K562 (cell line): Measurements from ENCODE around the gene PSMD10. TPM values are rescaled to one million over a fixed set of nuclear protein-coding genes. Genes with fewer than 3 reads are reported as not detected.

Experiments
- ATAC-seq: fragments of 200-7000 bp; cut with Tn5 transposase; 3 replicates; pipeline ENCODE4 v1.9.1; 2020; ENCODE audit warnings: moderate library complexity
- BruUV-seq: library from RNA; stranded (reverse); fragments of 400-500 nt; replicated peaks from 2 replicates; lab custom pipeline; 2021; lab: Mats Ljungman, UMichigan
- CTCF ChIA-PET: fragments of 300-600 bp; formaldehyde crosslinking; extraction: SDS; loops from one replicate; lab custom pipeline; 2021; ENCODE audit warnings: low intra/inter-chr PET ratio; lab: Yijun Ruan, JAX
- POLR2A ChIA-PET: fragments of 300-600, 350-650 bp; sonication (Branson Sonifier 250); formaldehyde crosslinking; extraction: SDS; loops from one replicate; lab custom pipeline; 2021; ENCODE audit warnings: antibody characterized with exemption, inconsistent platforms; lab: Yijun Ruan, JAX
- DNase-seq, 4 experiments: peaks; one replicate each; pipeline versions ENCODE4 v3.0.0 to v3.0.0-alpha.2; 2011 to 2018; ENCODE audit warnings: low spot score in 3 of 4, mixed read lengths in 3 of 4; ENCODE audit errors: extremely low read depth in 1 of 4
- FAIRE-seq: peaks from 2 replicates; lab custom pipeline; 2011; peaks lifted over from hg19 to GRCh38; lab: Jason Lieb, UNC
- H2AFZ ChIP-seq: 2 replicates; pipeline ENCODE4 v1.6.0; 2011; ENCODE audit warnings: low read depth, low read length, control low read depth, inconsistent platforms
- H3K27ac ChIP-seq: fragments of 200-600 bp; 3 replicates; pipeline ENCODE4 v1.8.0; 2011; ENCODE audit warnings: low read depth, mild to moderate bottlenecking, control low read depth, inconsistent platforms, low read length, moderate library complexity, mixed read lengths; ENCODE audit errors: extremely low read depth
- H3K27me3 ChIP-seq, 2 experiments: fragments of 300-600 bp in 1 of 2; 2 replicates in 1 of 2; 3 replicates in 1 of 2; pipeline versions ENCODE4 v1.6.0 to v1.8.0; 2011; ENCODE audit warnings: inconsistent platforms in 2 of 2, low read length in 2 of 2, mild to moderate bottlenecking in 1 of 2, mixed read lengths in 1 of 2, moderate library complexity in 1 of 2; ENCODE audit not compliant: control insufficient read depth in 2 of 2, insufficient read depth in 2 of 2
- H3K36me3 ChIP-seq: fragments of 300-600 bp; 3 replicates; pipeline ENCODE4 v1.8.0; 2011; ENCODE audit warnings: mild to moderate bottlenecking, low read length, inconsistent platforms; ENCODE audit not compliant: control insufficient read depth, insufficient read depth
- H3K4me1 ChIP-seq, 2 experiments: fragments of 200-600 bp in 1 of 2; replicated peaks in 1 of 2; 2 replicates in 1 of 2; 3 replicates in 1 of 2; pipeline versions ENCODE4 v1.5.1 to v1.8.0; 2011; ENCODE audit warnings: inconsistent platforms in 2 of 2, low read length in 2 of 2, mild to moderate bottlenecking in 1 of 2, mixed read lengths in 1 of 2, moderate library complexity in 1 of 2; ENCODE audit not compliant: control insufficient read depth in 2 of 2, insufficient read depth in 2 of 2
- H3K4me2 ChIP-seq: 2 replicates; pipeline ENCODE4 v1.6.1; 2011; ENCODE audit warnings: low read length, control low read depth, inconsistent platforms, mixed read lengths; ENCODE audit not compliant: insufficient read depth
- H3K4me3 ChIP-seq: fragments of 200-600 bp; sonication (generic), shearing (Covaris generic); 2 replicates; pipeline ENCODE4 v1.5.1; 2016; ENCODE audit warnings: control low read depth, inconsistent platforms
- H3K79me2 ChIP-seq: fragments of 200-600 bp; 3 replicates; pipeline ENCODE4 v1.8.0; 2011; ENCODE audit warnings: low read length, inconsistent platforms; ENCODE audit not compliant: control insufficient read depth, insufficient read depth
- H3K9ac ChIP-seq, 2 experiments: 2 replicates each; pipeline versions ENCODE4 v1.6.0 to v1.6.1; 2011; ENCODE audit warnings: low read depth in 2 of 2, low read length in 2 of 2, control low read depth in 1 of 2, inconsistent platforms in 1 of 2, mild to moderate bottlenecking in 1 of 2, mixed read lengths in 1 of 2; ENCODE audit not compliant: insufficient read depth in 1 of 2
- H3K9me1 ChIP-seq: one replicate; pipeline ENCODE4 v1.6.0; 2011; ENCODE audit warnings: inconsistent platforms, mild to moderate bottlenecking, low read length, moderate library complexity; ENCODE audit not compliant: control insufficient read depth, insufficient read depth
- H3K9me3 ChIP-seq: replicated peaks from 2 replicates; pipeline ENCODE4 v1.5.1; 2011; ENCODE audit warnings: low read depth, low read length, inconsistent platforms; ENCODE audit not compliant: control insufficient read depth, insufficient read depth
- H4K20me1 ChIP-seq: replicated peaks from 2 replicates; pipeline ENCODE4 v1.6.1; 2011; ENCODE audit warnings: low read length, inconsistent platforms, mixed read lengths; ENCODE audit not compliant: control insufficient read depth, insufficient read depth
- CEBPB ChIP-seq: fragments of 450-650 bp; IDR thresholded peaks from 2 replicates; pipeline ENCODE4 v1.6.1; 2016; ENCODE audit warnings: missing genetic modification characterization, missing compliant biosample characterization
- CHD1 ChIP-seq: fragments of 200-600 bp; sonication (generic); IDR thresholded peaks from one replicate; pipeline ENCODE4 v1.6.1; 2012; ENCODE audit warnings: mild to moderate bottlenecking, moderate library complexity, low read length, inconsistent platforms
- CHD2 ChIP-seq: IDR thresholded peaks from 2 replicates; pipeline ENCODE4 v1.6.1; 2011; ENCODE audit warnings: low read depth, low read length
- EWSR1 ChIP-seq: fragments of 450-650 bp; IDR thresholded peaks from 2 replicates; pipeline ENCODE4 v1.6.1; 2018; ENCODE audit warnings: borderline replicate concordance, mild to moderate bottlenecking, low read depth, moderate library complexity; ENCODE audit not compliant: partially characterized antibody
- GABPB1 ChIP-seq: sonication (generic); formaldehyde crosslinking; IDR thresholded peaks from 2 replicates; pipeline ENCODE4 v1.8.0; 2022; ENCODE audit warnings: mild to moderate bottlenecking, missing genetic modification reagents
- MTA2 ChIP-seq: fragments of 450-650 bp; IDR thresholded peaks from 2 replicates; pipeline ENCODE4 v1.6.1; 2016; ENCODE audit warnings: low read depth
- NCOA1 ChIP-seq: fragments of 450-650 bp; IDR thresholded peaks from 2 replicates; pipeline ENCODE4 v1.6.1; 2016; ENCODE audit warnings: low read depth
- PPARD ChIP-seq: fragments of 250-450 bp; sonication (Bioruptor Pico); IDR thresholded peaks from 2 replicates; pipeline ENCODE4 v1.8.0; 2022; ENCODE audit warnings: inconsistent platforms, mild to moderate bottlenecking, moderate library complexity
- PYGO2 ChIP-seq: fragments of 450-650 bp; IDR thresholded peaks from 2 replicates; pipeline ENCODE4 v1.6.1; 2016; ENCODE audit warnings: mild to moderate bottlenecking, missing genetic modification characterization, moderate library complexity, missing compliant biosample characterization
- SMARCA4 ChIP-seq: fragments of 450-650 bp; IDR thresholded peaks from 2 replicates; pipeline ENCODE4 v1.6.1; 2016
- TBL1XR1 ChIP-seq, 2 experiments: IDR thresholded peaks; 2 replicates each; pipeline ENCODE4 v1.6.1; 2012; ENCODE audit warnings: improper control_type of control experiment in 2 of 2, low read length in 2 of 2, mild to moderate bottlenecking in 1 of 2
- TOE1 ChIP-seq, 2 experiments: fragments of 450-650 bp in 1 of 2; sonication (generic) in 1 of 2; formaldehyde crosslinking in 1 of 2; IDR thresholded peaks; 2 replicates each; pipeline versions ENCODE4 v1.7.1 to v1.8.0; 2016 to 2022; ENCODE audit warnings: borderline replicate concordance in 2 of 2, mild to moderate bottlenecking in 2 of 2, antibody characterized with exemption in 1 of 2, inconsistent platforms in 1 of 2, low read depth in 1 of 2, missing genetic modification reagents in 1 of 2, moderate library complexity in 1 of 2
- ZNF212 ChIP-seq: fragments of 450-650 bp; formaldehyde crosslinking; IDR thresholded peaks from 2 replicates; pipeline ENCODE4 v1.4.0; 2020; ENCODE audit warnings: mild to moderate bottlenecking
- ZNF766 ChIP-seq: fragments of 200-800 bp; sonication (Bioruptor generic); conservative IDR thresholded peaks from 2 replicates; pipeline ENCODE4 v1.6.1; 2016; ENCODE audit warnings: missing genetic modification characterization, missing compliant biosample characterization
- WGBS: fragments of 100-300 bp; shearing (Covaris generic); methylation state at CpG from one replicate; pipeline ENCODE4 v1.1.6; 2016; ENCODE audit warnings: low coverage, mixed read lengths; ENCODE audit not compliant: insufficient coverage; ENCODE audit errors: missing lambda C conversion rate; 5-methylcytosine and 5-hydroxymethylcytosine counted together
- in situ Hi-C: fragments of 300-500 bp; cut with MboI; formaldehyde crosslinking; loops from 4 replicates; pipeline ENCODE4 v1.15.0; 2018; ENCODE audit warnings: inconsistent platforms, mixed read lengths
- intact Hi-C: fragments of 100-400 bp; cut with micrococcal nuclease; formaldehyde crosslinking; loops from 2 replicates; pipeline ENCODE4 v1.14.2; 2022
- polyA plus RNA-seq, 8 experiments: library from polyadenylated mRNA; depleted of rRNA in 4 of 8; stranded (reverse) in 5 of 8; unstranded in 3 of 8; fragments of >200 nt; fragmentation: Nextera tagmentation in 2 of 8; fragmentation: Illumina TruSeq in 1 of 8; extraction: Ambion mirVana in 2 of 8; extraction: Trizol in 1 of 8; gene quantifications; 2 replicates each; pipeline versions ENCODE4 v1.2.1 to v1.2.3, GENCODE V29; 2011 to 2014; ENCODE audit warnings: inconsistent platforms in 1 of 8, missing spikeins in 1 of 8
- total RNA-seq, 7 experiments: library from RNA; depleted of rRNA in 6 of 7; stranded (reverse); fragments of >200 nt in 6 of 7; fragmentation: Illumina TruSeq in 2 of 7; extraction: Trizol in 2 of 7; gene quantifications; 2 replicates each; pipeline versions ENCODE4 v1.2.1 to v1.2.3, GENCODE V29; 2011 to 2021; ENCODE audit warnings: low replicate concordance in 1 of 7
- TF ChIP-seq, protein P1 (sequence below): fragments of 450-650 bp; IDR thresholded peaks from 2 replicates; pipeline ENCODE4 v1.6.1; 2016; ENCODE audit warnings: low read depth, mild to moderate bottlenecking, moderate library complexity
- TF ChIP-seq, protein P2 (sequence below): fragments of 450-650 bp; formaldehyde crosslinking; IDR thresholded peaks from 2 replicates; pipeline ENCODE4 v1.4.0; 2022; ENCODE audit warnings: mild to moderate bottlenecking, moderate library complexity
- TF ChIP-seq, protein P3 (sequence below): IDR thresholded peaks from 2 replicates; pipeline ENCODE4 v1.6.1; 2012; ENCODE audit warnings: low read depth, low read length, improper control_type of control experiment, borderline replicate concordance

Gene PSMD10
- total and polyA plus RNA-seq, 9 of the 15 experiments (the other 6 are each of a cell fraction or from before 2014, with no cell fraction given), result 47.8 to 163 (median 70.4) TPM

DNA sequence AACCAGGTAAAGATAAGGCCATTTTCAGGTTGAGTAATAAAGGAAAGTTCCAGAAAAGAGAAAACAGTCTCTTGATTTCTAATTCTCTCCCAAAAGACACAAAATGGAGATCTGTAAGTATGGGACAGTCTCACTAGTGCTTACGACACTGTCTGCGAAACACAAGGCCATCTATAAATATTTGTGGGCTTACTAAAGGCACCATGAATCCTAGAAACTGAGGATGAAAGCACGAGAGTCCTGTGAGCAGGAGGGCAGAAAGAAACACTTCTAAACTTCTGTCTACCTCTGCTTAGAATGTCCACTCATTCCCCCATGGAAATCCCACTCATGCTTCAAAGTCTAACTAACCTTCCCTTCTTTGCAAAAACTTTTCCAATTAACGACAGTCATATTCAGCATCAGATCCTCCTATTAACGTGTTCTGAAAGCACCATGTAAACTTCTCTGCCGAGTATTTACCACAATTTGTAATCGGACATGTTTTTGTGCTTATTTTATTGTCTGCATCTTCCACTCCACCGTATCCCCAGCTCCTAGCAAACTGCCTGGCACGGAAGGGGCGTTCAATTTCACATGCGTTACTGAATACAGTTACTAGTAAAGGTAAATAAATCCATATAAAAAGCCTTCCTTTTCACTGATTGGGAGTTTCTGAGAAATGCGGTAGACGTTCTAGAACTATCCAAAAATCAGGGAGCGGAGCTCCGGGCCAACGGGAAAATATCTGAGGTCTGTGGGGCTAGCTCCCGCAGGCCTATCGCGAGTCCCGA lies 665 bp downstream of the PSMD10 start (continued):
- TF ChIP-seq EWSR1 (no peak), CHD2 (peak; percentile 91; the same call in 1 of the 2 replicates), CHD1 (peak; percentile 59), ZNF212 (CRISPR knock-in tag) (no peak), GABPB1 (CRISPR knock-in tag) (no peak)
- TF ChIP-seq, protein P1, sequence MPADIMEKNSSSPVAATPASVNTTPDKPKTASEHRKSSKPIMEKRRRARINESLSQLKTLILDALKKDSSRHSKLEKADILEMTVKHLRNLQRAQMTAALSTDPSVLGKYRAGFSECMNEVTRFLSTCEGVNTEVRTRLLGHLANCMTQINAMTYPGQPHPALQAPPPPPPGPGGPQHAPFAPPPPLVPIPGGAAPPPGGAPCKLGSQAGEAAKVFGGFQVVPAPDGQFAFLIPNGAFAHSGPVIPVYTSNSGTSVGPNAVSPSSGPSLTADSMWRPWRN, result no peak

DNA sequence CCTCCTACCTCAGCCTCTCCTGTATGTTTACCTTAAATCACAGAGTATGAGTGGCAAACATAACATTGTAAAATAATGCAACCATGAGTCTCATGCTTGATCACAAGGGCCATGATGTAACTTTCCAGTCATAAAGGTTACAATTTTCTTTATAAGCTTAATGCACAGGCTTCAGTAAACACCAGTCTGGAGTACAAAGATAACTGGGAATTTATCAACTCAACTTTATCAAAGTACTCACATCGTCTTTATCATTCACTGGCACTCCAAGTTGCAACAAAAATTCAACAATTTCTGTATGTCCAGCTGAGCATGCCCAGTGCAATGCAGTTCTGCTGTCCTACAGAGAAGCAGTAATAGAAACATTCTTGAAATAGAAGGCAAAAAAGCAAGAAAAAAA lies 2.8 kb downstream of the PSMD10 start:
- in situ Hi-C loops, result no loop called here
- ATAC-seq, result peak; percentile 18
- Histone ChIP-seq H2AFZ (no peak overlapping the region), H3K4me1 (peaks cover 0 to 8% of the 10 kb centered on the region in 2 experiments; a peak in 2 of 5 replicates), H3K9me1 (no peaks in the 10 kb centered on the region), H3K4me2 (peak overlapping the region; percentile 74), H3K27ac (peak overlapping the region; percentile 63; the same call in 2 of the 3 replicates), H4K20me1 (no peaks in the 10 kb centered on the region), H3K27me3 (no peaks in the 10 kb centered on the region), H3K4me3 (peak overlapping the region; percentile 33; the same call in 1 of the 2 replicates), H3K36me3 (peaks cover 36% of the 10 kb centered on the region; the same call in 2 of the 3 replicates), H3K79me2 (peaks cover 44% of the 10 kb centered on the region), H3K9ac (peak overlapping the region in 1 of 2 experiments; percentile 91; a peak in 2 of 4 replicates), H3K9me3 (no peaks in the 10 kb centered on the region)
- ChIA-PET CTCF (no interaction called here), POLR2A (interaction anchor here (0.6 kb wide), 1 partner anchor 60 kb away, joined by 4 read pairs; no protein-coding TSS in a partner anchor)
- intact Hi-C loops, result no loop called here
- peak; percentile 69 for FAIRE-seq
- WGBS, result 0% methylated on average over 1 of the region's 1 CpG
- DNase-seq, result peak in 2 of 4 experiments; percentile 22 to 54
- BruUV-seq, result no TSS peak
- TF ChIP-seq CEBPB (peak; percentile 62; the same call in 1 of the 2 replicates), PYGO2 (tag) (peak; percentile 16; the same call in 1 of the 2 replicates), TOE1 (IDR thresholded peaks at IDR 0.05; ENCODE audit: borderline replicate concordance) (peak; percentile 55; the same call in 1 of the 2 replicates), TOE1 (CRISPR knock-in tag; IDR thresholded peaks at IDR 0.05; ENCODE audit: borderline replicate concordance, low read depth) (no peak), PPARD (CRISPR knock-in tag) (no peak), MTA2 (peak; percentile 87), NCOA1 (0 out of 2 replicates have a peak, but pooled peaks have one; percentile 31), TBL1XR1 (IDR thresholded peaks at IDR 0.05; ENCODE audit: low read length in 2 of 2) (peak in 1 of 2 experiments; percentile 85; a peak in 2 of 4 replicates), ZNF766 (CRISPR knock-in tag) (0 out of 2 replicates have a peak, but pooled peaks have one; percentile 25), SMARCA4 (peak; percentile 91)
- TF ChIP-seq, protein P2, sequence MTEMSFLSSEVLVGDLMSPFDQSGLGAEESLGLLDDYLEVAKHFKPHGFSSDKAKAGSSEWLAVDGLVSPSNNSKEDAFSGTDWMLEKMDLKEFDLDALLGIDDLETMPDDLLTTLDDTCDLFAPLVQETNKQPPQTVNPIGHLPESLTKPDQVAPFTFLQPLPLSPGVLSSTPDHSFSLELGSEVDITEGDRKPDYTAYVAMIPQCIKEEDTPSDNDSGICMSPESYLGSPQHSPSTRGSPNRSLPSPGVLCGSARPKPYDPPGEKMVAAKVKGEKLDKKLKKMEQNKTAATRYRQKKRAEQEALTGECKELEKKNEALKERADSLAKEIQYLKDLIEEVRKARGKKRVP, result peak; percentile 81
- TF ChIP-seq, protein P3, sequence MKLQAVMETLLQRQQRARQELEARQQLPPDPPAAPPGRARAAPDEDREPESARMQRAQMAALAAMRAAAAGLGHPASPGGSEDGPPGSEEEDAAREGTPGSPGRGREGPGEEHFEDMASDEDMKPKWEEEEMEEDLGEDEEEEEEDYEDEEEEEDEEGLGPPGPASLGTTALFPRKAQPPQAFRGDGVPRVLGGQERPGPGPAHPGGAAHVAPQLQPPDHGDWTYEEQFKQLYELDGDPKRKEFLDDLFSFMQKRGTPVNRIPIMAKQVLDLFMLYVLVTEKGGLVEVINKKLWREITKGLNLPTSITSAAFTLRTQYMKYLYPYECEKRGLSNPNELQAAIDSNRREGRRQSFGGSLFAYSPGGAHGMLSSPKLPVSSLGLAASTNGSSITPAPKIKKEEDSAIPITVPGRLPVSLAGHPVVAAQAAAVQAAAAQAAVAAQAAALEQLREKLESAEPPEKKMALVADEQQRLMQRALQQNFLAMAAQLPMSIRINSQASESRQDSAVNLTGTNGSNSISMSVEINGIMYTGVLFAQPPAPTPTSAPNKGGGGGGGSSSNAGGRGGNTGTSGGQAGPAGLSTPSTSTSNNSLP, result 0 out of 2 replicates have a peak, but pooled peaks have one; percentile 12
